K562 (cell line): Measurements from ENCODE around the gene KIFC3. TPM values are rescaled to one million over a fixed set of nuclear protein-coding genes. Genes with fewer than 3 reads are reported as not detected.

Experiments used
- E2F6 ChIP-seq, 2 experiments: IDR thresholded peaks; 2 replicates each; pipeline ENCODE4 v1.6.1; 2011; ENCODE audit warnings: borderline replicate concordance in 1 of 2, control low read depth in 1 of 2, low read depth in 1 of 2, low read length in 1 of 2, mild to moderate bottlenecking in 1 of 2, mixed read lengths in 1 of 2, moderate library complexity in 1 of 2; ENCODE audit not compliant: insufficient read depth in 1 of 2, insufficient read length in 1 of 2, poor library complexity in 1 of 2, severe bottlenecking in 1 of 2; ENCODE audit errors: extremely low read depth in 1 of 2
- FOXK2 ChIP-seq, 2 experiments: fragments of 450-650 bp; IDR thresholded peaks in 1 of 2; conservative IDR thresholded peaks in 1 of 2; 2 replicates each; pipeline ENCODE4 v1.6.1; 2016; ENCODE audit warnings: low read depth in 2 of 2, mild to moderate bottlenecking in 1 of 2
- HINFP ChIP-seq: fragments of 450-650 bp; conservative IDR thresholded peaks from 2 replicates; pipeline ENCODE4 v1.6.1; 2016; ENCODE audit warnings: missing genetic modification characterization, low read depth, mild to moderate bottlenecking, control low read depth, missing compliant biosample characterization
- MAX ChIP-seq: sonication (generic); formaldehyde crosslinking; IDR thresholded peaks from 2 replicates; pipeline ENCODE4 v1.9.0; 2022; ENCODE audit warnings: mild to moderate bottlenecking, missing genetic modification reagents
- RAD21 ChIP-seq, 2 experiments: fragments of 250-450 bp in 1 of 2; fragments of 450-650 bp in 1 of 2; sonication (Bioruptor Pico) in 1 of 2; formaldehyde crosslinking in 1 of 2; IDR thresholded peaks in 1 of 2; conservative IDR thresholded peaks in 1 of 2; 2 replicates each; pipeline versions ENCODE4 v1.4.0 to v1.8.0; 2020 to 2022; ENCODE audit warnings: mild to moderate bottlenecking in 2 of 2, moderate library complexity in 1 of 2
- TFAP4 ChIP-seq: sonication (generic); formaldehyde crosslinking; IDR thresholded peaks from 2 replicates; pipeline ENCODE4 v1.8.0; 2022; ENCODE audit warnings: missing genetic modification reagents, mild to moderate bottlenecking, moderate library complexity, borderline replicate concordance
- VEZF1 ChIP-seq: fragments of 200-800 bp; sonication (Bioruptor generic); IDR thresholded peaks from 2 replicates; pipeline ENCODE4 v1.6.1; 2017; ENCODE audit warnings: missing genetic modification characterization, missing compliant biosample characterization
- ZNF121 ChIP-seq: sonication (generic); formaldehyde crosslinking; conservative IDR thresholded peaks from 2 replicates; pipeline ENCODE4 v1.8.0; 2022; ENCODE audit warnings: missing genetic modification reagents
- ZNF592 ChIP-seq: fragments of 450-650 bp; IDR thresholded peaks from 2 replicates; pipeline ENCODE4 v1.6.1; 2017; ENCODE audit warnings: antibody characterized with exemption, mild to moderate bottlenecking
- ZNF766 ChIP-seq: fragments of 200-800 bp; sonication (Bioruptor generic); conservative IDR thresholded peaks from 2 replicates; pipeline ENCODE4 v1.6.1; 2016; ENCODE audit warnings: missing genetic modification characterization, missing compliant biosample characterization
- polyA plus RNA-seq, 8 experiments: library from polyadenylated mRNA; depleted of rRNA in 4 of 8; stranded (reverse) in 5 of 8; unstranded in 3 of 8; fragments of >200 nt; fragmentation: Nextera tagmentation in 2 of 8; fragmentation: Illumina TruSeq in 1 of 8; extraction: Ambion mirVana in 2 of 8; extraction: Trizol in 1 of 8; gene quantifications; 2 replicates each; pipeline versions ENCODE4 v1.2.1 to v1.2.3, GENCODE V29; 2011 to 2014; ENCODE audit warnings: inconsistent platforms in 1 of 8, missing spikeins in 1 of 8
- total RNA-seq, 7 experiments: library from RNA; depleted of rRNA in 6 of 7; stranded (reverse); fragments of >200 nt in 6 of 7; fragmentation: Illumina TruSeq in 2 of 7; extraction: Trizol in 2 of 7; gene quantifications; 2 replicates each; pipeline versions ENCODE4 v1.2.1 to v1.2.3, GENCODE V29; 2011 to 2021; ENCODE audit warnings: low replicate concordance in 1 of 7

KIFC3 gene
- total and polyA plus RNA-seq, 9 of the 15 experiments (the other 6 are each of a cell fraction or from before 2014, with no cell fraction given) = 0.23 to 105 (median 26.2) TPM

- peak; percentile 40; the same call in 1 of the 2 replicates for TF ChIP-seq ZNF592
- peak in 1 of 2 experiments; percentile 70 for TF ChIP-seq E2F6 (IDR thresholded peaks at IDR 0.05; ENCODE audit: borderline replicate concordance in 1 of 2, extremely low read depth in 1 of 2, insufficient read depth in 1 of 2, insufficient read length in 1 of 2, low read depth in 1 of 2, low read length in 1 of 2, poor library complexity in 1 of 2, severe bottlenecking in 1 of 2)
- TF ChIP-seq MAX (CRISPR knock-in tag) = peak; percentile 88
- TF ChIP-seq ZNF121 (CRISPR knock-in tag) = no peak
- peak; percentile 30; the same call in 1 of the 2 replicates for TF ChIP-seq VEZF1
- TF ChIP-seq TFAP4 (CRISPR knock-in tag) = peak; percentile 34; the same call in 1 of the 2 replicates
- TF ChIP-seq HINFP = no peak
- TF ChIP-seq RAD21 (CRISPR knock-in tag; conservative IDR thresholded peaks at IDR 0.05 in 1 of 2, IDR thresholded peaks at IDR 0.05 in 1 of 2) = peak; percentile 59 to 66
- TF ChIP-seq ZNF766 (CRISPR knock-in tag) = peak; percentile 39; the same call in 1 of the 2 replicates
- 0 out of 4 replicates have a peak, but pooled peaks of 1 of the 2 experiments have one; percentile 20 for TF ChIP-seq FOXK2 (conservative IDR thresholded peaks at IDR 0.05 in 1 of 2, IDR thresholded peaks at IDR 0.05 in 1 of 2; ENCODE audit: low read depth in 2 of 2)
These were observed 65.6 kb downstream of the KIFC3 start (continued) for GRCh38 chr16:57736419-57737351.
